Common myeloid progenitor, CD34-positive (primary cell): ENCODE data around the gene LRRC28.

Experiments
- CTCF ChIA-PET: fragments of 350-600 bp; sonication (Branson Sonifier 250); formaldehyde crosslinking; loops from one replicate; lab custom pipeline; 2021; ENCODE audit warnings: antibody characterized with exemption; lab: Charles Lee
- POLR2A ChIA-PET: fragments of 350-600 bp; sonication (Branson Sonifier 250); formaldehyde crosslinking; loops from one replicate; lab custom pipeline; 2021; ENCODE audit warnings: antibody characterized with exemption; lab: Charles Lee
- DNase-seq, 3 donors: peaks; one replicate each; pipeline versions ENCODE4 v3.0.0 to v3.0.0-alpha.2; 2013
- H3K27ac ChIP-seq, 2 experiments: 1 replicate in 1 of 2; 2 replicates in 1 of 2; pipeline ENCODE4 v1.7.0; 2013; ENCODE audit warnings: inconsistent platforms in 2 of 2, low read length in 2 of 2, mild to moderate bottlenecking in 2 of 2, low read depth in 1 of 2, moderate library complexity in 1 of 2; ENCODE audit not compliant: severe bottlenecking in 2 of 2, insufficient read depth in 1 of 2, poor library complexity in 1 of 2
- H3K27me3 ChIP-seq, 5 experiments: replicated peaks in 2 of 5; 1 replicate in 3 of 5; 2 replicates in 2 of 5; pipeline versions ENCODE4 v1.6.1 to v1.7.0; 2013; ENCODE audit warnings: low read length in 4 of 5, mild to moderate bottlenecking in 2 of 5, moderate library complexity in 2 of 5, inconsistent platforms in 1 of 5; ENCODE audit not compliant: insufficient read depth in 5 of 5, control insufficient read depth in 4 of 5
- H3K36me3 ChIP-seq, 4 experiments: 1 replicate in 2 of 4; 2 replicates in 2 of 4; pipeline versions ENCODE4 v1.6.1 to v1.7.0; 2013; ENCODE audit warnings: low read length in 3 of 4, control low read depth in 1 of 4, mild to moderate bottlenecking in 1 of 4; ENCODE audit not compliant: control insufficient read depth in 4 of 4, insufficient read depth in 4 of 4
- H3K4me1 ChIP-seq, 4 experiments: 1 replicate in 3 of 4; 2 replicates in 1 of 4; pipeline versions ENCODE4 v1.6.1 to v1.7.1; 2013; ENCODE audit warnings: low read length in 3 of 4, mild to moderate bottlenecking in 3 of 4, control low read depth in 1 of 4, inconsistent platforms in 1 of 4, moderate library complexity in 1 of 4; ENCODE audit not compliant: control insufficient read depth in 4 of 4, insufficient read depth in 4 of 4; ENCODE audit errors: control extremely low read depth in 1 of 4
- H3K4me3 ChIP-seq, 7 experiments: 1 replicate in 4 of 7; 2 replicates in 3 of 7; pipeline versions ENCODE4 v1.5.1 to v1.7.0; 2013; ENCODE audit warnings: mild to moderate bottlenecking in 7 of 7, low read length in 6 of 7, moderate library complexity in 6 of 7, inconsistent platforms in 2 of 7, low read depth in 2 of 7, control low read depth in 1 of 7; ENCODE audit not compliant: insufficient read depth in 4 of 7, control insufficient read depth in 1 of 7; ENCODE audit errors: extremely low read depth in 1 of 7
- H3K9me3 ChIP-seq, 5 experiments: 1 replicate in 4 of 5; 2 replicates in 1 of 5; pipeline versions ENCODE4 v1.6.1 to v1.7.1; 2013; ENCODE audit warnings: low read length in 4 of 5, mild to moderate bottlenecking in 2 of 5, inconsistent platforms in 1 of 5, low read depth in 1 of 5, moderate library complexity in 1 of 5; ENCODE audit not compliant: control insufficient read depth in 4 of 5, insufficient read depth in 2 of 5; ENCODE audit errors: control extremely low read depth in 1 of 5
- WGBS: methylation state at CpG from one replicate; pipeline ENCODE4 v1.1.5; 2013; ENCODE audit not compliant: insufficient coverage; 5-methylcytosine and 5-hydroxymethylcytosine counted together

LRRC28 gene

DNA sequence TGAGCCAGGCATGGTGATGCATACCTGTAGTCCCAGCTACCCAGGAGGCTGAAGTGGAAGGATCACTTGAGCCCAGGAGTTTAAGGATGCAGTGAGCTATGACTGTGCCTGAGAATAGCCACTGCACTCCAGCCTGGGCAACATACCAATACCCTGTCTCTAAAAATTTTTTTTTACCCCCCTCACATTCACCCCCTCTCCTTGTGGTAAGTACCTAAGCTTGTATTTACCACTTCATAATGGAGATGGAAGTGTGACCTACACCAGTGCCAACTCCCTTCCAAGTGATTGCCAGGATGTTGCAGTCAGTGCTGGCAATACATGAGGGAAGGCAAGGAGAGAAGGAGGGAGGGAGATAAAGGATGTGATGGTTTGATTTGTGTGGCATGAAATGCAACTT lies 84.2 kb downstream of the LRRC28 start:
- no peak for DNase-seq
- POLR2A ChIA-PET, result no interaction called here

DNA sequence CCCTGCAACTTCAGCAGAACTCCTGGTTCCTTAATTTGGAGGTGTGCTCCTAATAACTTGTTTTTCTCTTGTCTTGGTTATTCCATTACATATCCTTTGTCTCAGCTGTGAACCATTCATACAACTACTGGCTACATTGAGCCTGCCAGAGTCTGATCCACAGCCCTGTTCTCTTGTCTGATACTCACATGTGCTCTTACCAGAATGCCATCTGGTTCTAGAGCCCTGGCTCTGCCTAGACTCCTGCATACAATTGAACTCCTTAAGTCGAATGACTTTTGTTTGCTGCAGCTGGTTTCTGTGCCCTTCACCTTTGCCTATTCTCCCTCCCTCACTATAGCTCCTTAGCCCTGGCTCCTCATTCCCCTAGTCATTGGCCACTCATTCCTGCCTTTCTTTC lies 85.5 kb downstream of the LRRC28 start:
- Histone ChIP-seq H3K36me3 (peaks cover 0 to 5% (median 0%) of the 10 kb centered on the region in 4 experiments), H3K27ac (no peak overlapping the region), H3K9me3 (no peaks in the 10 kb centered on the region), H3K4me1 (no peaks in the 10 kb centered on the region), H3K27me3 (no peaks in the 10 kb centered on the region), H3K4me3 (no peak overlapping the region)
- ChIA-PET POLR2A (no interaction called here), CTCF (interaction anchor here (1.1 to 1.6 kb wide), 2 partner anchors 35 to 50 kb away, joined by 3 read pairs; no protein-coding TSS in a partner anchor)
- WGBS, result 100% methylated on average over 1 of the region's 1 CpG
- no peak for DNase-seq

More for the DNA sequence above, 84.2 kb downstream of the LRRC28 start:
- no peak overlapping the region for H3K4me3 ChIP-seq
- no peak overlapping the region for H3K27ac ChIP-seq
- H3K36me3 ChIP-seq, result peaks cover 0 to 5% (median 0%) of the 10 kb centered on the region in 4 experiments
- H3K4me1 ChIP-seq, result peaks cover 0 to 6% (median 1%) of the 10 kb centered on the region in 4 experiments
- CTCF ChIA-PET, result interaction anchor here (1.1 to 1.5 kb wide), 2 partner anchors 36 to 63 kb away, joined by 3 to 4 read pairs; no protein-coding TSS in a partner anchor
- no peaks in the 10 kb centered on the region for H3K27me3 ChIP-seq
- H3K9me3 ChIP-seq, result no peaks in the 10 kb centered on the region

DNA sequence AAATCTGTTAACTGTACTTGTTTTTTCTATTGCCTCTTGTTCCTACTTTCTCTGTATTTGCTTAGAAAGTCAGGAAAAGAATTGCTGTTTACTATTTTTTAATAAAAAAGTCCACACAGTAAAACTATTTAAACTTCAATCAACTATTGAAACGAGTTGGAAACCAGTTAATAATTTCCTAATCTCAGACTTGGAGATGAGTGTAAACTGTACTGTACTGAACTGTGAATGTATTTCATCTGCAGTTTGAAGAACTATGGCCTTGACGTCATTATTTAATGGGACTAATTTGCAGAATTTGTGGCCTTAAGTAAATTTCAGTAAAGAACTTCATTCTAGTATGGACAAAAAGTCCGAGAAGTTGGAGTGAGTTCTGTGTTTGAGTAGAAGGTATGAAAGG lies 89.1 kb downstream of the LRRC28 start:
- POLR2A ChIA-PET, result no interaction called here
- no peak overlapping the region for H3K27ac ChIP-seq
- CTCF ChIA-PET, result interaction anchor here (0.9 kb wide), 1 partner anchor 41 kb away, joined by 3 read pairs; no protein-coding TSS in a partner anchor

DNA sequence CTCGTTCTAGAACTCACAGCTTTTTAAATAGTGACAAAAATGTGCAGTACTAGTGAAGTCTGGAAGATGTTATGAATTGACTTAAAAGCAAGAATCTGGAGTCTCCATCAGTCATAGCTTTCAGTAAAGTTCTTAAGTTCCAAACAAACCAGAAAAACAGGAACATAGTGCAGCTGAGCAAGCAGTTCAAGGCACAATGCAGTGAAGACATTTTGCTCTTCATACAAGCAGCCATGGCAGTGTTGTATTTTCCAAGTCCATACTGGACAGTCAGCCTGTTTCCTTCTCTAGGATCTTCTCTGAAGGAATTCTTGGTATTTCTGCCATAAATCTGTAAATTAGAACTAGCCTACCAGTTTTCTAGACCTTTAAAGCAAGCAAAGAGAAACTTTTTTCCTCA lies 90.5 kb downstream of the LRRC28 start:
- peaks cover 0 to 8% (median 0%) of the 10 kb centered on the region in 4 experiments for H3K36me3 ChIP-seq
- no peak overlapping the region for H3K4me3 ChIP-seq
- no peak for DNase-seq
- H3K4me1 ChIP-seq, result no peaks in the 10 kb centered on the region
- no peak overlapping the region for H3K27ac ChIP-seq
- ChIA-PET CTCF (interaction anchor here (1.5 to 2.5 kb wide), 2 partner anchors 69 to 363 kb away, joined by 4 to 7 read pairs; no protein-coding TSS in a partner anchor), POLR2A (no interaction called here)
- H3K27me3 ChIP-seq, result no peaks in the 10 kb centered on the region
- whole genome bisulfite sequencing, result 83% methylated on average over 1 of the region's 1 CpG
- no peaks in the 10 kb centered on the region for H3K9me3 ChIP-seq

More for the DNA sequence above, 89.1 kb downstream of the LRRC28 start:
- whole genome bisulfite sequencing, result 100% methylated on average over 2 of the region's 3 CpGs
- Histone ChIP-seq H3K4me1 (no peaks in the 10 kb centered on the region), H3K9me3 (no peaks in the 10 kb centered on the region), H3K4me3 (no peak overlapping the region), H3K36me3 (peaks cover 0 to 5% (median 0%) of the 10 kb centered on the region in 4 experiments), H3K27me3 (no peaks in the 10 kb centered on the region)
- no peak for DNase-seq

DNA sequence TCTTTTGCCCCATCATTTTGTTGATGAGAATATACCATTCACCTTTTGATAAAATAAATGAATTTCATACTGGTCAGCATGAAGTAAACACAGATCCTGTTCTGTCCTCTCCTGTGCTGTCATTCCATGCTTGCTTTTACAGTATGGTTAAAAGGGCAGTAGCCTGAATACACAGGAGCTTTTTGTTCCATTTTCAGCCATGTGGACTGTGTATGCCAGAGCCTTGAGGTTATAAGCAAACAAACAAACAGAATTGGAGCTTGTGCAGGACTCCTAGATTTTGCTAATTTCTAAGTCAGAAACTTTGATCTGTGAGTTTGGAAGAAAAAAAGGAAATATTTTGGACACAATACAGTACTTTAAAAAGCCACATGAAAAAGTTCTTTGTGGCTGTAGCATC lies 91.9 kb downstream of the LRRC28 start:
- Histone ChIP-seq H3K9me3 (no peaks in the 10 kb centered on the region), H3K27ac (no peak overlapping the region), H3K36me3 (peaks cover 0 to 3% (median 0%) of the 10 kb centered on the region in 4 experiments), H3K4me1 (no peaks in the 10 kb centered on the region), H3K4me3 (no peak overlapping the region), H3K27me3 (no peaks in the 10 kb centered on the region)
- ChIA-PET CTCF (interaction anchor here (1.2 to 2.7 kb wide), 3 partner anchors 28 to 361 kb away, joined by 4 to 14 read pairs (median 7); no protein-coding TSS in a partner anchor), POLR2A (no interaction called here)
- DNase-seq, result no peak

DNA sequence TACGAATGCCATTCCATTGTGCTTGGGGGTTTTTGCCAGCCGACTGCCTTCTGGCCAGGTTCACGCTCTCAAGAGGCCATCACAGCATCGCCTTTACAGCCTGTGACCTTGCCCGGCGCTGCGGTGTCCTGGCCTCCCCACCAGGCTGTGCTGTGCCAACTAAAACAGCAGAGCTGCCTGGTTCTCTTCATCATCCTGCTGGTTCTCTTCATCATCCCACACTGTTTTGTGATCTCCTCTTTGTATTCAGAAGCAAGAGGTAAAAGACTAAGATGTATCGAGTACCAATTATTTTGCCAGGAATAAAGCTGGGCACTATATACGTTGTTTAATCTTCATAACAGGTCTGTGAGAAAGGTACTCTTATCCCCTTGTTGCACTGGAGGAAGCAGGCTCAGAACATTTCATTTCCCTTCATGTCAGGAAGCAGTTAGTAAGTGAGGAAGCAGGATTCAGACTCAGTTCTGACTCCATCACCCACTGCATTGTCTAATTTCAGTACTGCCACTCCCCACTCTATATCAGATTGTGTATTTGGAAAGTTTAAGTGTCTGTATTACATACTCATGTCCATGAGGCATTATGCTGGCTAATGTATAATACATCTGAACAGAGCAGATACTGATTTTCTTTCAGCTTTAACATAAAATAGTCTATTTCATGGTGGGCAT lies 92.7 kb downstream of the LRRC28 start:
- peaks cover 0 to 3% (median 0%) of the 10 kb centered on the region in 5 experiments for H3K9me3 ChIP-seq
- H3K4me3 ChIP-seq, result no peak overlapping the region
- H3K4me1 ChIP-seq, result no peaks in the 10 kb centered on the region
- no peak for DNase-seq
- H3K27me3 ChIP-seq, result no peaks in the 10 kb centered on the region
- ChIA-PET CTCF (interaction anchor here (1.0 to 2.7 kb wide), 5 partner anchors 10 to 361 kb away, joined by 3 to 14 read pairs (median 4); no protein-coding TSS in a partner anchor), POLR2A (no interaction called here)
- peaks cover 0 to 3% (median 0%) of the 10 kb centered on the region in 4 experiments for H3K36me3 ChIP-seq
- 94% methylated on average over 9 of the region's 9 CpGs for WGBS
- H3K27ac ChIP-seq, result no peak overlapping the region

DNA sequence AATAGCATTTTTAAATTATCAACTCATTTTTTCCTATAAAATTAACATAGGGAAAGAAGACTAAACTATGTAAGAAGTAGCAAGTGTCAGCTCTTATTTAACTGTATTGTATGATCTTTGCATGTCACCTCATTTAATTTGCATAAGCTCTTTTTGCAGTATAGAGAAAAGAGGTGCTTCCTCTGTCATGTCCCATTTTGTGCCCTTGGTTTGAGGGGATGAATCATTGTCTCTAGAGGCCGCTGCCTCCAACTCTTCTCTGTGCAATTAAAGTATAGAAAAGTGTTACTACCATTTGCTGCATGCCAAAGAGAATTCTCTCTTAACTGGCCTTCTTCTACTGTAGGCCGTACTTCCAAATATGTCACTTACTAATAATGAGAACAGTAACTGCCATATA lies 93.4 kb downstream of the LRRC28 start:
- peaks cover 0 to 3% (median 0%) of the 10 kb centered on the region in 4 experiments for H3K36me3 ChIP-seq
- H3K27me3 ChIP-seq, result no peaks in the 10 kb centered on the region
- no peak for DNase-seq
- POLR2A ChIA-PET, result no interaction called here
- H3K4me3 ChIP-seq, result no peak overlapping the region
- H3K9me3 ChIP-seq, result peaks cover 0 to 6% (median 3%) of the 10 kb centered on the region in 5 experiments
- CTCF ChIA-PET, result interaction anchor here (1.0 to 2.7 kb wide), 4 partner anchors 10 to 360 kb away, joined by 3 to 14 read pairs (median 6); no protein-coding TSS in a partner anchor
- no peaks in the 10 kb centered on the region for H3K4me1 ChIP-seq
- no CpG with 5 or more reads among the region's 2 CpGs for WGBS
- H3K27ac ChIP-seq, result no peak overlapping the region
